ENCODE measurements around the gene GMDS. TPM values are rescaled to one million over a fixed set of nuclear protein-coding genes. Genes with fewer than 3 reads are reported as not detected.

Gene GMDS
- total and polyA plus RNA-seq, 2 of the 13 experiments (the other 11 are each of a cell fraction or from before 2014, with no cell fraction given), result 64.4 to 112 TPM

GRCh38 chr6:2149361-2150006, 95.9 kb downstream of the GMDS start:
- in situ Hi-C loops (cut with HindIII; ENCODE audit: extremely low pct_ligation_motif_present, low pct_unique_long_range_greater_than_20kb), result no loop called here
- H3K9me3 ChIP-seq (ENCODE audit: low read length), result no peaks in the 10 kb centered on the region
- ATAC-seq, result no peak
- no peaks in the 10 kb centered on the region for H3K4me1 ChIP-seq (ENCODE audit: insufficient read depth, low read length)
- H3K9ac ChIP-seq (ENCODE audit: insufficient read depth, low read depth, low read length), result no peak overlapping the region
- DNase-seq (ENCODE audit: low spot score), result no peak
- no peak overlapping the region for H2AFZ ChIP-seq (ENCODE audit: low read length)
- H4K20me1 ChIP-seq (ENCODE audit: insufficient read depth, low read length), result peaks cover 16% of the 10 kb centered on the region
- ChIA-PET POLR2A (no interaction called here), CTCF (ENCODE audit: low intra/inter-chr PET ratio, low total read pairs) (no interaction called here)
- WGBS (ENCODE audit: low lambda C conversion rate), result 97% methylated on average over 9 of the region's 9 CpGs
- H3K79me2 ChIP-seq (ENCODE audit: insufficient read depth, low read length), result peaks cover 93% of the 10 kb centered on the region
- no TSS peak for BruUV-seq (replicated peaks)
- intact Hi-C loops (cut with micrococcal nuclease; ENCODE audit: unreplicated experiment), result no loop called here
- H3K4me3 ChIP-seq (replicated peaks in 1 of 3; ENCODE audit: insufficient read depth in 1 of 3, low read depth in 2 of 3, low read length in 3 of 3), result no peak overlapping the region
- no peak for TF ChIP-seq SIX4 (CRISPR knock-in tag; IDR thresholded peaks at IDR 0.05)
- TF ChIP-seq ZNF737 (CRISPR knock-in tag; IDR thresholded peaks at IDR 0.05; ENCODE audit: borderline replicate concordance), result no peak
- TF ChIP-seq, protein P1, sequence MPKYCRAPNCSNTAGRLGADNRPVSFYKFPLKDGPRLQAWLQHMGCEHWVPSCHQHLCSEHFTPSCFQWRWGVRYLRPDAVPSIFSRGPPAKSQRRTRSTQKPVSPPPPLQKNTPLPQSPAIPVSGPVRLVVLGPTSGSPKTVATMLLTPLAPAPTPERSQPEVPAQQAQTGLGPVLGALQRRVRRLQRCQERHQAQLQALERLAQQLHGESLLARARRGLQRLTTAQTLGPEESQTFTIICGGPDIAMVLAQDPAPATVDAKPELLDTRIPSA (CRISPR knock-in tag; IDR thresholded peaks at IDR 0.05; ENCODE audit: borderline replicate concordance), result no peak
- no peak for TF ChIP-seq ZNF30 (CRISPR knock-in tag; IDR thresholded peaks at IDR 0.05)
- TF ChIP-seq RBM22 (optimal IDR thresholded peaks at IDR 0.05; ENCODE audit: low read length), result peak; percentile 51
- H3K36me3 ChIP-seq (replicated peaks in 1 of 2; ENCODE audit: control insufficient read depth in 1 of 2, insufficient read depth in 2 of 2, low read length in 2 of 2), result peaks cover 0 to 3% of the 10 kb centered on the region in 2 experiments; a peak in 1 of 5 replicates
- H3K27me3 ChIP-seq (ENCODE audit: control insufficient read depth in 1 of 2, insufficient read depth in 2 of 2, low read length in 2 of 2), result no peaks in the 10 kb centered on the region
- no peak overlapping the region for H3K4me2 ChIP-seq (ENCODE audit: low read depth, low read length)
- no peak for FAIRE-seq
- H3K27ac ChIP-seq (ENCODE audit: extremely low read length, insufficient read depth, low read length), result no peak overlapping the region

GRCh38 chr6:2148748-2149147, 96.7 kb downstream of the GMDS start:
- H3K36me3 ChIP-seq (replicated peaks in 1 of 2; ENCODE audit: control insufficient read depth in 1 of 2, insufficient read depth in 2 of 2, low read length in 2 of 2), result peaks cover 0 to 3% of the 10 kb centered on the region in 2 experiments; a peak in 1 of 5 replicates
- peaks cover 19% of the 10 kb centered on the region for H4K20me1 ChIP-seq (ENCODE audit: insufficient read depth, low read length)
- ATAC-seq (no peak), DNase-seq (ENCODE audit: low spot score) (no peak), FAIRE-seq (no peak)
- peaks cover 93% of the 10 kb centered on the region for H3K79me2 ChIP-seq (ENCODE audit: insufficient read depth, low read length)
- H3K9ac ChIP-seq (ENCODE audit: insufficient read depth, low read depth, low read length), result no peak overlapping the region
- no peak overlapping the region for H2AFZ ChIP-seq (ENCODE audit: low read length)
- CTCF ChIA-PET (ENCODE audit: low intra/inter-chr PET ratio, low total read pairs), result no interaction called here
- H3K4me1 ChIP-seq (ENCODE audit: insufficient read depth, low read length), result no peaks in the 10 kb centered on the region
- no TSS peak for BruUV-seq (replicated peaks)
- intact Hi-C loops (cut with micrococcal nuclease; ENCODE audit: unreplicated experiment), result no loop called here
- H3K27ac ChIP-seq (ENCODE audit: extremely low read length, insufficient read depth, low read length), result no peak overlapping the region
- 98% methylated on average over 8 of the region's 8 CpGs for WGBS (ENCODE audit: low lambda C conversion rate)
- H3K4me2 ChIP-seq (ENCODE audit: low read depth, low read length), result no peak overlapping the region
- no peaks in the 10 kb centered on the region for H3K27me3 ChIP-seq (ENCODE audit: control insufficient read depth in 1 of 2, insufficient read depth in 2 of 2, low read length in 2 of 2)
- in situ Hi-C loops (cut with HindIII; ENCODE audit: extremely low pct_ligation_motif_present, low pct_unique_long_range_greater_than_20kb), result no loop called here
- no peaks in the 10 kb centered on the region for H3K9me3 ChIP-seq (ENCODE audit: low read length)
- POLR2A ChIA-PET, result no interaction called here
- no peak overlapping the region for H3K4me3 ChIP-seq (replicated peaks in 1 of 3; ENCODE audit: insufficient read depth in 1 of 3, low read depth in 2 of 3, low read length in 3 of 3)
- no peak for TF ChIP-seq FOSL2 (CRISPR knock-in tag; IDR thresholded peaks at IDR 0.05)
- no peak for TF ChIP-seq NAIF1 (CRISPR knock-in tag; IDR thresholded peaks at IDR 0.05; ENCODE audit: borderline replicate concordance)
- TF ChIP-seq, protein P2, sequence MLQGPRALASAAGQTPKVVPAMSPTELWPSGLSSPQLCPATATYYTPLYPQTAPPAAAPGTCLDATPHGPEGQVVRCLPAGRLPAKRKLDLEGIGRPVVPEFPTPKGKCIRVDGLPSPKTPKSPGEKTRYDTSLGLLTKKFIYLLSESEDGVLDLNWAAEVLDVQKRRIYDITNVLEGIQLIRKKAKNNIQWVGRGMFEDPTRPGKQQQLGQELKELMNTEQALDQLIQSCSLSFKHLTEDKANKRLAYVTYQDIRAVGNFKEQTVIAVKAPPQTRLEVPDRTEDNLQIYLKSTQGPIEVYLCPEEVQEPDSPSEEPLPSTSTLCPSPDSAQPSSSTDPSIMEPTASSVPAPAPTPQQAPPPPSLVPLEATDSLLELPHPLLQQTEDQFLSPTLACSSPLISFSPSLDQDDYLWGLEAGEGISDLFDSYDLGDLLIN (CRISPR knock-in tag; IDR thresholded peaks at IDR 0.05; ENCODE audit: borderline replicate concordance), result no peak
- no peak for TF ChIP-seq HHEX (CRISPR knock-in tag; IDR thresholded peaks at IDR 0.05)
- TF ChIP-seq SATB2 (CRISPR knock-in tag; IDR thresholded peaks at IDR 0.05), result no peak
- no peak for TF ChIP-seq ZUFSP (CRISPR knock-in tag; IDR thresholded peaks at IDR 0.05; ENCODE audit: borderline replicate concordance)
- TF ChIP-seq, protein P3, sequence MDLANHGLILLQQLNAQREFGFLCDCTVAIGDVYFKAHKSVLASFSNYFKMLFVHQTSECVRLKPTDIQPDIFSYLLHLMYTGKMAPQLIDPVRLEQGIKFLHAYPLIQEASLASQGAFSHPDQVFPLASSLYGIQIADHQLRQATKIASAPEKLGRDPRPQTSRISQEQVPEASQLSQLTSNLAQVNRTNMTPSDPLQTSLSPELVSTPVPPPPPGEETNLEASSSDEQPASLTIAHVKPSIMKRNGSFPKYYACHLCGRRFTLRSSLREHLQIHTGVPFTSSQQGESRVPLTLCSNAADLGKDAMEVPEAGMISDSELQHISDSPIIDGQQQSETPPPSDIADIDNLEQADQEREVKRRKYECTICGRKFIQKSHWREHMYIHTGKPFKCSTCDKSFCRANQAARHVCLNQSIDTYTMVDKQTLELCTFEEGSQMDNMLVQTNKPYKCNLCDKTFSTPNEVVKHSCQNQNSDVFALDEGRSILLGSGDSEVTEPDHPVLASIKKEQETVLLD (CRISPR knock-in tag; IDR thresholded peaks at IDR 0.05; ENCODE audit: low read depth), result no peak
- TF ChIP-seq ZFP36L1 (CRISPR knock-in tag; IDR thresholded peaks at IDR 0.05), result no peak
- TF ChIP-seq EEA1 (CRISPR knock-in tag; IDR thresholded peaks at IDR 0.05; ENCODE audit: borderline replicate concordance), result no peak
